Stimulated activated CD4-positive, alpha-beta T cell treated with anti-CD3 and anti-CD28 coated beads, Interleukin-2, amount 100 ng/mL, for 4 hours (primary cell): ENCODE measurements around the gene SLC6A2.
A peak's percentile ranks its signal among the peaks of the same experiment; 100 is the strongest.

Source experiments
- DNase-seq: peaks from one replicate; pipeline ENCODE4 v3.0.0-alpha.2; 2020; ENCODE audit warnings: low read depth

The SLC6A2 gene

DNA sequence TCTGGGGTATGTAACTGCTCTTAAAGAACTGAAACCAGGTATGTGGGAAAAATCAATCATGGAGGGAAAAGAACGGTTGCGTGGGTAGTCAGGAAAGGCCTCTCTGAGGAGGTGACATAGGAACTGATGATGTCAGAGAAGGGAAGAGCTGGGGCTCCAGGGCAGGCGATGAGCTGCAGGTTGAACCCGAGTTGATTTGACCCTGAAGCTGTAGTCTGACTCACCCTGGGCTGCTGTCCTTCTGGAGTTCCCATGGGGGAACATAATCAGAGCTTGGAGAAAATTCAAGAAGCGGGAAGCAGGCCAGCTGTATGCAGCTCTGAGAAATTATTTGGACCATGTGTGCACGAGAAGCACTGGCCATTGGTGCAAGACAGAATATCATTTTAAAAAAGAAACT, 16.7 kb downstream of the SLC6A2 start:
- no peak for DNase-seq

DNA sequence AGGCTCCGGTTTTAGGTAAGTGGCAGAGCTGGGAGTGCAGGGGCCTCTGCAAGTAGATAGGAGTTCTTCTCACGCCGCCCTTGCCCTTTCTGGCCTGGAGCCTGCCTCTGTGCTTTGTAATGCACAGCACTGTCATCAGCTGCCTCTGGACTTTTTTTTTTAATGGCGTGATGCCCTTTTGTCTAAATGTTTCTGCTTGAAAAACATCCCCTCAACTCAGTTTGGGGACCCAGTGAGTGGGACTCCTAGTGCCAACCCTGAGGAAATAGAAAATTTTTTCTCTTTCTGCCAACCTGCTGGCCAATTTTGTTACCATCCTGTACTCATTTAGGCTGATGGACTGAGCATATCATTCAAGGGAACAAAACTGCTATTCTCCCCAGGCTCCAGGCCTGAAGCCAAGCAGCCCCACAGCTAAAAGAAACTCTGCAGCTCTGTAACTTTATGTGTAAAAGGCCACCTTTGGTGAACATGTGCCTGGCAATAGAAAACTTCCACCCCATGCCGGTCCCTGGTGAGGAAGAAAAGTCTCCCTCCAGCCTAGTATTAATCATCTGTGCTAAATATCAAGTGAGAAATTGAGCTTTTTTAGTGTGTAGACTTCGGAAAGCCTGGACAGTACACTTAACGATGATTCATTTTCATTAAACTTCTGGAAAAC, 22.5 kb downstream of the SLC6A2 start:
- no peak for DNase-seq

DNA sequence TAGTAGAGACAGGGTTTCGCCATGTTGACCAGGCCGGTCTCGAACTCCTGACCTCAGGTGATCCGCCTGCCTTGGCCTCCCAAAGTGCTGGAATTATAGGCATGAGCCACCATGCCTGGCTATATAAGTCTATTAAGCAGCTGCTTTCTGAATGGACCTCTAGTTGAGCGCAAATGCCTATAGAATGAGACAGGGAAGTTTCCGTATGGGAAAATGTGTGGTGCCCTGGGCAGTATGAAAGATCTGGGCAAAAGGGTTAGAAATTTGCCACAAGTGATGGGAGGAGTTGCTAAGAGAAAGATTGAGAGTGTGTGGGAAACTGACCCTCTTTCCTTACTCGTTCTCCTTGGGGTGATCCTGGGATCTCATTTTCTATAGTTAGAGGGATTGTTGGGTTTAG, 26.3 kb downstream of the SLC6A2 start:
- no peak for DNase-seq

DNA sequence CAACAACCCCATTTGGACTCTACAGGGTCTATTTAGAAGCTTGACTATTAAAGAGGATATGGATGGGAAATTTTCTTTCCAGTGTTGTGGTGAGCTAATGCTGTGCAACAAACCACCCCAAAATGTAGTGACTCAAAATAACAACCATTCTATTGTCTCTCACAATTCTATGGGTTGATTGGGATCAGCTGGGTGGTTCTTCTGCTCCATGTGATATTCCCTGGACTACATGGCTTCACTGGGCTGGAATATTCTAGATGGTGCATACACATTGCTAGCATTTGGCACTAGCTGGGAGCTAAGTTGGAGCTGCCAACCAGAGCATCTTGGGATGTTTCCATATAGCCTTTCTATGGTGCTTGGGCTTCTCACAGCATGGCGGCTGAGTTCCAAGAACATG, 30.2 kb downstream of the SLC6A2 start:
- no peak for DNase-seq

DNA sequence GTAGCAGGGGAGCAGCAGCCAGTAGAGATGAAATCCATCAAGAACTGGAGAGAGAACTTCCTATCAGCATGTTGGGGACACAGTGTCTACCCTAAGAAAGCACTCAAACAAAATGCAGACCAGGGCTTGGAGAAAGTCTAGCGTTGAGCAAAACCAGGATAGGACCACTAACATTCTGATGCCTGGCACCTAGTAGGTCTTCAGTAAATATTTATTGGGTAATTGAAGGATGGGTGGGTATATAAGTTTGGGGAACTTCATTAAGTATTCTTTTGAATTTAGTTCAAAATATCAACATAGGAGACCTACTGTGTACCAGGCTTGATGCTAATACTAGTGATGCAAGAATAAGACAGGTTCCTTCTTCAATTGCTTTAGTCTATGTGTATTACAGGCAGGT, 30.9 kb downstream of the SLC6A2 start:
- no peak for DNase-seq

DNA sequence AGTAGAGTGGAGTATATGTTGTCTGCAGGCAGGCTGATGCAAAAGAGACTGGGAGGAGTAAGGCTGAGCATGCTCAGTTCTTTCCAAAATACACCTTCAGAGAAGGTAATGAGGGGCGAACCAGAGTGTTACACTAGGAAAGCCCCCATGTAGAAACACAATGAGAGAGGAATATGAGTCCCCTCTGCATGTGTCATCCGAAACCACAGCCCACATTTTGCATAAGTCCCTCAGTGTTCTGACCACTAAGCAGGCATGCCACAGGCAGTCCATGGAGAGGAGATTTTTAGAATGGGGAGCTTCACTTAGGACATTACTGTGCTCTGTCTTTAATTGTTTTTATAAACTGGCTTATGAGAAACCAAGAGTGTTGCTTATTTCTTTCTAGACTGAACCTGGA, 32.0 kb downstream of the SLC6A2 start:
- DNase-seq: no peak

DNA sequence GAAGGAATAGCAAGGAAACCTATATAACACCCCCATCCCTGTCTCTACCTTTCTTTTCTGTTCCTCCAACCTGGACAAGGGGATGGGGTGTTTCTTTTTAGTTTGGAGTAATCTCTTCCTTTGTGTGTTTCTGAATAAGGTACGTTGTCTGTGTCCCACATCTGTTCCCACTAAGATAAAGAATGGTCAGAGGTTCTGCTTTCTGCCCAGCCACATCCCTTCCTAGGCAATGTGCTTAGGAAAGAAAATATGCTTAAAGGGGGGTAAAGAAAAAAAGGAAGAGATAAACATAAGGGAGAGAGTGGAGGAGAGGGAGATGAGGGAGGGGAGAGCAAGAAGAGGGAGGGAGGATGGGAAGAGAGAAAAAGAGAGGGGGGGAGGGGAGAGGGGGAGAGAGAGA, 35.1 kb downstream of the SLC6A2 start:
- DNase-seq: no peak

DNA sequence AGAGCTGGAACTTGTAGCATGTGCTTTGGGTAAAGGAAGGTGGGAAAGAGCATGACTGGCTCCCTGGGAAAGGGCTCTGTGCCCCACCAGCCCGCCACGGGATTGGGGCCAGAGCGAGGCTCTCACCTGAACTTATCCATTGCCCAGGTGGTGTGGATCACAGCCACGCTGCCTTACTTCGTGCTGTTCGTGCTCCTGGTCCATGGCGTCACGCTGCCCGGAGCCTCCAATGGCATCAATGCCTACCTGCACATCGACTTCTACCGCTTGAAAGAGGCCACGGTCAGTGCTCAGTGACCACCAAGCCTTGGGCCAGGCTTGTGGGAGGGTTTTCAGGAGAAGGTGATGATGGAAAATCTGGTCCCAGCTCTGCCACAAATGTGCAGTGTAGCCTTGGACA, 36.0 kb downstream of the SLC6A2 start:
- no peak for DNase-seq

DNA sequence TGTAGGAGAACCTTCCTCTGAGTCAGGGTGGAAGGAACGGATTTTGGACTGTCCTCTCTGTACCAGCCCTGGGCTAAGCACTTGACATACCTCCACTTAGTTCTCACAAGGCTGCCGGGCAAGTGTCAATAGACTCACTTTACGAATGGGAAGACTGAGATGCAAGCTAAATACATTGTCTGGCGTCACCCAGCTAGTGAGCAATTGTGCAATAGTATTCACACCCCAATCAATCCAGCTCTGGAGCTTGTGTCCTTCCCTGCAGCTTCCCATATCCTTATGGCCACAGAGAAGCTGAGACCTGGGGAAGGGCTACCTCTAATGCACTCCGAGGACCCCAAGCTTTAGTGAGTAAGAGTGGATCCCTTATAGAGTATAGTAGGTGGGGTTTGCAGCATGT, 39.8 kb downstream of the SLC6A2 start:
- DNase-seq: no peak

DNA sequence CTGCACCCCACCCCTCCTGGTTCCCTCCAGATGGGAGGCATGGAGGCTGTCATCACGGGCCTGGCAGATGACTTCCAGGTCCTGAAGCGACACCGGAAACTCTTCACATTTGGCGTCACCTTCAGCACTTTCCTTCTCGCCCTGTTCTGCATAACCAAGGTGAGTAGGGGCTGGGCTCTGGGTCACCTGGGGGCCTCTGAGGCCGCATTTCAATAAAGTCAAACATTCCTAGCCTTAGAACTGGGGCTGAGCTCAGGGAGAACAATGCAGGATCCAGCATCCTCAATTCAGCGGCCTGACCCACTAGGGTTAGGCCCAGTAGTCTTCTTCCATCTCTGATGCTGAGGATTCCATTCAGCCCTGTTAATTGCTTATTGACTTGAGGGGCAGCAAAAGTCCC, 42.1 kb downstream of the SLC6A2 start:
- DNase-seq: no peak

DNA sequence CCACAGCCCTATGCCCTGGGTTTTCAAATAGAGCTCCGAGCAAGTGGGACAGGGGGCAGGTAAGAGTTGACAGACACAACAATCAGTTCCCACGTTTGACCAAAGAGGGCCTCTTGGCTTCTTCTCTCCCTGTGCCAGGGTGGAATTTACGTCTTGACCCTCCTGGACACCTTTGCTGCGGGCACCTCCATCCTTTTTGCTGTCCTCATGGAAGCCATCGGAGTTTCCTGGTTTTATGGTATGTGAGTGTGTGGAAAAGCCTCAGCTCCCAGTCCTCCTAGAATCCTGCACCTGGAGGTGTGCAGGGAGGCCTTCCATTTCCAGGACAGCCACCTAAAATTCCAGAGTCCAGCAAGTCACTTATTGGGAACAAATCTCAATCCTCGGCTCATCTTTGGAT, 42.5 kb downstream of the SLC6A2 start:
- DNase-seq: no peak

DNA sequence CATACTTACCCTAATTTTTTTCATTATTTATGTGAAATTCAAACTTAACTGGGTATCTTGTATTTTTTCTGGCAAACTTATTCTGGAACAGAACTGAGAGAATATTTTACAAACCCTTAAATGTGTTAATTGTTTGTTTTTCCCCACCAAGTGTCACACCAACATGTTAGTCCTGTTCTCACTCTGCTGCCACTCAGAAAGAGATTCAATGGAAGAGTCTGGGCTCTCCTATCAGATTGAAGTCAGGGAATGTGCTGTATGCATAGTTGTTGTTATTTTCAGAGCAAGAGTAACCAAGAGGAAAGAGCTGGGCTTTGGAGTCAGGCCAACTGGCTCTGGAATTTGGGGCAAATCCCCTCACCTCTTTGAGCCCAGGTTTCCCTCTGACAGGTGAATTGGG, 43.2 kb downstream of the SLC6A2 start:
- no peak for DNase-seq

DNA sequence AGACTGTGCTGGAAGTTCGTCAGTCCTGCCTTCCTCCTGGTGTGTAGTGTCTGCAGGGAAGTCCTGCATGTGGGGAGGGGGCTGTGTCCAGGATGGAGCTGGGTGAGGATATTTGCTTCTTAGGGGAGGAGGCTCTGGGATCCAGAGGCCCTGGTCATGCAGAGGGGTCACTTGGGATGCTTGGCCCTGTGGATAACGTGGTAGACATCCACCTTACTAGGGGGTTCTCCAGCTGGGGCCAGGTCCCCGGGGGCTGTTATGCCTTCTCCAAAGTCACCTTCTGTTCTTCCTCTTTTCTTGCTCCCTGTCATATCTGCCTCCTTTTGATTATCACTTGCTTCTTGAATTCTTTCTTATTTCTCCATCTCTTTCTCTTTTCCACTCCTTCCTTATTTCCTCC, 43.8 kb downstream of the SLC6A2 start:
- DNase-seq: no peak

DNA sequence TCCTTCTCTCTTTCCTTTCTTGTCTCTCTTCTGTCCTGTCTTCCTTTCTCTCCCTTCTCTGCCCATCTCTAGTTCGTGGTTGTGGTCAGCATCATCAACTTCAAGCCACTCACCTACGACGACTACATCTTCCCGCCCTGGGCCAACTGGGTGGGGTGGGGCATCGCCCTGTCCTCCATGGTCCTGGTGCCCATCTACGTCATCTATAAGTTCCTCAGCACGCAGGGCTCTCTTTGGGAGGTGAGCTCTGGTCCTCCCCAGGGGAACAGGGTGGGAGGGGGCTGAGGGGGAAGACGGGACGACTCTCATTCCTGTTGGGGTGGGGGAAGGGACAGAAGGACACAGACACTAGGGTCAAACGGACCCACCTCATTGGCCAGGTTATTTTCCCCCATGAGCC, 44.3 kb downstream of the SLC6A2 start:
- DNase-seq: no peak

DNA sequence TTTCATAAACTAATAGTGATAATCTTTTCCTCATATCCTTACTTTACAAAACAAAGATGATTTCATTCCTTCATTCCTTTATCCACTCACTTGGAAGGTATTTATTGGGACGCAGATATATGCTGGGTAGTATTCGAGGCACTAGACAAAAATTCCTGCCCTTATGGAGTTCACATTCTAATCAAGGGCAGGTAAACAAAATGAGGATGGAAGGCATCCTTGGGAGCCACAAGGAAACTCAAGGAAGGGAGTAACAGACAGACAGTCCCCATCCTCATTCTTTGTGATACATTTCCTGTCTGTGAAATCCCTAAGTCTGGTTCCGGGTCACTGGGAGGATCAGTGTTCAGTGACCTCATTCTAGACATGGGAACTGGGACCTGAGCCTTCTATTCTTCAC, 45.2 kb downstream of the SLC6A2 start:
- no peak for DNase-seq

DNA sequence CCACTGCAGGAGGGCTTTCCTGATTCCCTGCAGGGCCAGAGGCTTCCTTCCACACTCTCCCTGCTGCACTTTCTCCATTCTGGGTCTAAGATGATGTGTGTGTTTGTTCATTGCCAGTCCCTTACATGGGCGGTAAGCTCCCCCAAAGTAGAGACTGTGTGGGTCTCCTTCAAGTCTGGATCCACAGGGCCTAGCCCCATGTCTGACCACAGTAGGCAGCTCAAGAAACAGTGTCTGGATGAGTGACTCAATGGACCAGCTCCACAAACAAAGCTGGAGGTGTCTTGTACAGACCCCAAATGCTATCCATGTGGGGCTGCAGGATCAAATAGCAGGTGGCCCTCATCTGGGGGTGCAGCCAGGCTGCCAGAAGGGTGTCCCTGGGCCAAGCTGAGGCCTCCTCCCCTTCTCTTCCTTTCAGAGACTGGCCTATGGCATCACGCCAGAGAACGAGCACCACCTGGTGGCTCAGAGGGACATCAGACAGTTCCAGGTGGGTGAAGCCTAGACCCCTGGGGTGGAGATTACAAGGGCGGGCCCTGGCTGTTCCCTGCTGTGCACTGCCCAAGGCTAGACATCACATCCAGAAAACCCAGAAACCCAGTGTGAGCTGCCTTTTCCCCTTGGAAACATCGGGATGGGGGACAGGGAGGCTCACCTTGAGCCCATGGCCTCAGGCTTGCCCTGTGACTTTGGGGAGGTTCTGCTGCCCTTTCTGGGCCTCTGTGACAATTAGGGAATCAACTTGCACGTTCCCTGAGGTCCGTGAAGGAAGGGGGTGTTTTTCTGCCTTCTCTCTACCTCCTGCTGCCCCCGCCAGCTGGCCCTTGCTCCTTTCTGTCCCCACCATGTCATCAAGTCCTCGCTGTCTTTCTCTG, 45.9 kb downstream of the SLC6A2 start:
- no peak for DNase-seq

DNA sequence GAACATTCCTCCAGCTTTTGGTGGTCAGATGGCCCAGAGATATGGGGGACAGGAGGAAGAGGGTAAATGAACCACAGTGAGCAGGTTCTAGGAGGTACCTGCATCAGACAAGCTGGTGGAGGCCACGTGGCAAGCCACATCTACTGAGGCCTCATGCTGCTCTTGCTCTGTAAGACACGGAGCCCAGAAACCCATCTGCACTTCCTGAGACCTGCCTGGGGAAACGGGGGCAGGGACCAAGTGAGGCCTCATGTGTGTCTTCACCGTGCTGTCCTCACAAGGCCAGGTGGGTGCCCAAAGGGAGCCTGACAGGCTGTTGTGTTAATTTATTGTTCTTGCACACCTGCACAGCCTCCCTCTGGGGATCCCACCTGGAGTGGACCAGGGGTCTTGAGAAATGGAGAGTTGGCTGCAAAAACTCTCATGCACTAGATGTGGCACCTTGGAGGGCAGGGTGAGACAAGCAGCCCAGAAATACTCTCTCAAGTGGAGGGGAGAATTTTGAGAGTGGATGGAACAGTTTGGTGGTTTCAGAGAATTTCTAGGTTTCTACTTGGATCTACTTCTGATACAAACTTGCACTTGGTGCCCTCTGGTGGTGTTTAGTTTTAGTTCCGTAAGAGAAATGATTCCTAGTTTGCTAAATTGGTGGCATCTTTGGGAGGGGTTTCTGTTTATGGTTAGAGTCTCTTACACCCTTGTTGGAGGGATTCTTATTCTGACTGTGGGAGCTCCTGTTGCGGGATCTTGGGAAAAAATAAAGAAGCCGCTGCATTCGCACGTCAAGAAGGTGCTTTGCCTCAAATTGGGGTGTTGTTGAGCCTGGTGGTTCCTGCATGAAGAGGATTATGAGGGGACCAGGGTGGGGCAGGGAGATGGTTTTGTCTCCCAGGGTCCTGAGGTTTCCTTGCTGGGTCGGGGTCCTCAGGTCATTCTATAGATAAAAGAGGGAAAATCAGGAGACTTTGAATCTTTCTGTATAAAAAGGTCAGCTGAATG, 47.5 kb downstream of the SLC6A2 start:
- DNase-seq: no peak

DNA sequence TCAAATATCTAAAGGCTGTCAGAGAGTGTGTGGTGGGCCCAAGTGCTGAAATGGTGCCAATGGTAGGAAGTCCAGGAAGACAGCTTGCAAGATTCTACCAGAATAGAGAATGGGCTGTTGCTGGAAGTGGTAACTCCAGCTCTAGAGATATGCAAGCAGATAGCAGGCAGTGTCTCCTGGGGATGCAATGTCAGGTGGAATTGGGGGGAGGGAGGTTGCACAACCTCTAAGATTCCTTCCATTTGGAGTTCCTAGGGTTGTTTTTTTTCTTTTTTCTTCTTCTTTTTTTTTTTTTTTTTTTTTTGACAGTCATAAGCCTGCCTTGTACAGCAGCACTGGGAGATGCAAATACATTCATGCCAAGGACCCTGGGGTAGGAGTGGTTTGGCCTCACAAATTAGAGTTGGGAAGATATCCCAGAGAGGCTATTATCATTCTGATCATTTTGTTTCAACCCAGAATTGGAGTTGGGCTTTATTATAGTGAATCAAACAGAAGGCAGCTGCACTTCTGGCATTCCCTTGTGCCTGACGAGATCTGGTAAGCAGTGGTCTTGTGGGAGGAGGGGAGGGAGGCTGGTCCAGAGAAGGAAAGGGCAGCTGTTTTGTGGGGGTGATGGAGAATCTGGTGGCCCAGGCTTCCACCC, 51.1 kb downstream of the SLC6A2 start:
- no peak for DNase-seq

DNA sequence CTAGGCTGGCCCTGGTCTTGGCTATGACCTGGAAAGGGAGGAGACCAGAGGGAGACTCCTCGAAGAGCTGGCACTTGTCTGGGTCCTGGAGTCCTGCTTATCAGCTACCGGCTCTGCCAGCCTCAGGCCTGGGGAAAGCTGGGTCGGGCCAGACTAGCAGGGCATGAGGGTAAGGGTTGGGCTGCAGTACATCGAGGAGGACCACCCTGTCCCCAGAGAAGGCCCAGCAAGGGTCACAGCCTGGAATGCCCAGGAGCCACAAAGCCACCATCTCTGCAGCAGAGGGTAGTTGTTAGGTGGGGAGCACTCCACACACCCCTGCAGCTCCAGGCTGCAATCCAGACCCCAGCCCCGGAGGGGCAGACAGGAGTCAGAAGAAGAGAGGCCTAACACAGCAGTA, 54.0 kb downstream of the SLC6A2 start:
- DNase-seq: no peak

DNA sequence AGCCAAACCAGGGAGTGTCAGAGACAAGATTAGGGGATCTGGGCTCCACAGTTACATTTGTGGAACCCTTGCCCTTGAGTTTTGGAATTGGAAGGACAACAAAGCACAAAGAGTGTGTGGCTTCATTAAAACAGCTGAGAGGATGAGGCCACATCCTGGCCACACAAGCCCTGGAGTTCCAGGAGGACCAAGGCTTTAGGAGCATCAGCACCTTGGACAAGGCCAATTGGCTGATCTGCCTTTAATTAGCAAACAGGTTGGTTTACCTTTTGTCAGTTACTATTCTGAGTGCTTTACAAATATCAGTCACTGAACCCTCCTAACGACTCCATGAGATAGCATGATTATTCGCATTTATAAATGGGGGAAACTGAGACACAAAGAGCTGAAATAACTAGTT, 54.7 kb downstream of the SLC6A2 start:
- no peak for DNase-seq

DNA sequence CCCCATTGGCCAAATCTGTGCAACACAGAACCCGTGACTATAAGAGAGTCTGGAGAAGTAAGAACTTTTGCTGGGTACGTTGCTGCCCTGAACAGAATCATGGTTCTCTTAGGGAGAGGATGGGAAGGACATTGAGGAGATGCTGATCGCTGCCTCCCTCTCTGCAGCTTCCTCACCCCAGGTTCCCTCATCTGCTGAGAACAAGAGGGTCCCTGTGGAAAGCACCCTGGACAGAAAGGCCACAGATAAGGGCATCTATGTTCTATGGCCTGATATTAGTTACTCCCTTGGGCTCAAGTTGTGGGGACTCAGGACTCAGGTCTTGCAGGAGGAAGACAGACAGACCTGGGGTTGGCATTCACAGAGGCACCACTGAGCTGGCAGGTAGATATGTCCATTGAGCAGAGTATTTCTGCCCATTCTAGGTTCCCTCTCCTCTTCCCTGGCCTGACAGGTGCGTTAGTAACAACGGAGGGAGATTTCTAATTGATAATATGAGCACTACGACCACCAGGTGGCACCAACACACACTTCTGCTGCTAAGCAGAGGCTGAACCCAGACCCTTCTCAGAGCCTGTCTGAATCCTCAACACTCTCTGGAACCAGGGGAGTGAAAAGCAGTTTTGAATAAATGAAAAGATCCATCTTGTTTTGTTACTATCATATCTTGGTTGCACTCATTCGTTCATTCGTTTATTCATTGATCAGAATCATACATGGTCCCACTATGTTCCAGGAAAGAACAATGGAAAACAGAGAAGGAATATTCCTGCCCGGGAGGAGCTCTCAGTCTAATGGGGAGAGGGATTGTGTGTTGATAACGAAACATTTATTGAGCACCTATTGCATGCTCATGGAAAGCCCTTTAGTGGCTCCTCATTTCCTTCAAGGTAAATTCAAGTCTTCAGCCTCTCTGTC, 56.4 kb downstream of the SLC6A2 start:
- peak; percentile 28 for DNase-seq
